Measurements from ENCODE around the gene AGBL1. TPM values are rescaled to one million over a fixed set of nuclear protein-coding genes. Genes with fewer than 3 reads are reported as not detected.

Gene AGBL1
- polyA plus RNA-seq, 1 experiment: not detected

GRCh38 chr15:86959254-86959653, 879.6 kb downstream of the AGBL1 start:
- ChIA-PET CTCF (no interaction called here), POLR2A (no interaction called here)
- no peak overlapping the region for H3K27ac ChIP-seq (ENCODE audit: low read depth, low read length)
- TF ChIP-seq, protein P1, sequence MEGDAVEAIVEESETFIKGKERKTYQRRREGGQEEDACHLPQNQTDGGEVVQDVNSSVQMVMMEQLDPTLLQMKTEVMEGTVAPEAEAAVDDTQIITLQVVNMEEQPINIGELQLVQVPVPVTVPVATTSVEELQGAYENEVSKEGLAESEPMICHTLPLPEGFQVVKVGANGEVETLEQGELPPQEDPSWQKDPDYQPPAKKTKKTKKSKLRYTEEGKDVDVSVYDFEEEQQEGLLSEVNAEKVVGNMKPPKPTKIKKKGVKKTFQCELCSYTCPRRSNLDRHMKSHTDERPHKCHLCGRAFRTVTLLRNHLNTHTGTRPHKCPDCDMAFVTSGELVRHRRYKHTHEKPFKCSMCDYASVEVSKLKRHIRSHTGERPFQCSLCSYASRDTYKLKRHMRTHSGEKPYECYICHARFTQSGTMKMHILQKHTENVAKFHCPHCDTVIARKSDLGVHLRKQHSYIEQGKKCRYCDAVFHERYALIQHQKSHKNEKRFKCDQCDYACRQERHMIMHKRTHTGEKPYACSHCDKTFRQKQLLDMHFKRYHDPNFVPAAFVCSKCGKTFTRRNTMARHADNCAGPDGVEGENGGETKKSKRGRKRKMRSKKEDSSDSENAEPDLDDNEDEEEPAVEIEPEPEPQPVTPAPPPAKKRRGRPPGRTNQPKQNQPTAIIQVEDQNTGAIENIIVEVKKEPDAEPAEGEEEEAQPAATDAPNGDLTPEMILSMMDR (IDR thresholded peaks at IDR 0.05; ENCODE audit: low read depth, low read length): no peak
- H3K9me3 ChIP-seq (ENCODE audit: control insufficient read depth, insufficient read depth, low read length): no peaks in the 10 kb centered on the region
- no peak overlapping the region for H3K4me3 ChIP-seq (ENCODE audit: low read depth, low read length)
- no peak for DNase-seq (ENCODE audit: low read depth, low spot score)
- no peaks in the 10 kb centered on the region for H3K27me3 ChIP-seq (ENCODE audit: control insufficient read depth, insufficient read depth, low read length)

- ChIA-PET CTCF (no interaction called here), POLR2A (no interaction called here)
- H3K9me3 ChIP-seq (ENCODE audit: control insufficient read depth, insufficient read depth, low read length): no peaks in the 10 kb centered on the region
- H3K4me3 ChIP-seq (ENCODE audit: low read depth, low read length): no peak overlapping the region
- no peak for DNase-seq (ENCODE audit: low read depth, low spot score)
- no peaks in the 10 kb centered on the region for H3K27me3 ChIP-seq (ENCODE audit: control insufficient read depth, insufficient read depth, low read length)
- no peak overlapping the region for H3K27ac ChIP-seq (ENCODE audit: low read depth, low read length)
- TF ChIP-seq, protein P1 (IDR thresholded peaks at IDR 0.05; ENCODE audit: low read depth, low read length): no peak
Measured at GRCh38 chr15:86961669-86962068, 882.0 kb downstream of the AGBL1 start.

DNA sequence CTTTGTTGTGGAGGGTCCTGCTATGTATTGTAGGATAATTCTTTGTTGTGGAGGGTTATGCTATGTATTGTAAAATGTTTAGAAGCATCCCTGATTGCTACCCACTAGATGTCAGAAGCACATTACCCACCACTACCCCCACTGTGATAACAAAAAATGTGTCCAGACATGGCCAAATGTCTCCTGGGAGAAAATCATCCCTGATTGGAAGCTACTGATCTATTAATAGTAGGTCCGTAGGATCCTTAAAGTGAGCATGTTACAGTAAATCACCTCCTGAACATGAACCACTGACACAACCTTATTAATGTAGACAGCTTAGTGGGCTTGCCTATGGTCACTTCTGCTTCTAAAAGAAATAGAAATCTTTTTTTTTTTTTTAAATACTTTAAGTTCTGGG, 884.6 kb downstream of the AGBL1 start:
- DNase-seq (ENCODE audit: low read depth, low spot score): no peak
- TF ChIP-seq, protein P1 (IDR thresholded peaks at IDR 0.05; ENCODE audit: low read depth, low read length): no peak
- Histone ChIP-seq H3K27ac (ENCODE audit: low read depth, low read length) (no peak overlapping the region), H3K9me3 (ENCODE audit: control insufficient read depth, insufficient read depth, low read length) (no peaks in the 10 kb centered on the region), H3K4me3 (ENCODE audit: low read depth, low read length) (no peak overlapping the region), H3K27me3 (ENCODE audit: control insufficient read depth, insufficient read depth, low read length) (no peaks in the 10 kb centered on the region)
- POLR2A ChIA-PET: no interaction called here
- CTCF ChIA-PET: no interaction called here

DNA sequence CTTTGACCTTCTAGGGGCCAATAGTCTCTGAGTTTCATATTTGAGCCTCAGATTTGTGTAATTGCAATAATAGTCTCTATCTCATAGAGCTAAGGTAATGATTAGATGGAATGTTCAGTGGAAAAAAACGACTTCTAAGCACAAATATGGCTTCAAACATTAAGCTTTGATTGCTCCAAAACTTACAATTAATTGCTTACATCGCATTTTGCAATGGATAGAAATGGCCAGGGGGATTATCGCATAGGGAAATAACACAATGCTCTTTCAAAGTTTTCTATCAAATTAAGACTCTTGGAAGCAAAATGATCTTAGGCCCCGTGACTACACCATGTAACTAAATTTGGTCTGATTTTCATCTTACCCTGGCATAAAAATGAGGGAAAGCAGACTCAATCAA, 888.6 kb downstream of the AGBL1 start:
- CTCF ChIA-PET: no interaction called here

GRCh38 chr15:86969364-86969763, 889.7 kb downstream of the AGBL1 start:
- H3K4me3 ChIP-seq (ENCODE audit: low read depth, low read length): no peak overlapping the region
- TF ChIP-seq, protein P1 (IDR thresholded peaks at IDR 0.05; ENCODE audit: low read depth, low read length): no peak
- no peak for DNase-seq (ENCODE audit: low read depth, low spot score)
- H3K27ac ChIP-seq (ENCODE audit: low read depth, low read length): no peak overlapping the region
- CTCF ChIA-PET: no interaction called here
- H3K9me3 ChIP-seq (ENCODE audit: control insufficient read depth, insufficient read depth, low read length): no peaks in the 10 kb centered on the region
- POLR2A ChIA-PET: no interaction called here
- no peaks in the 10 kb centered on the region for H3K27me3 ChIP-seq (ENCODE audit: control insufficient read depth, insufficient read depth, low read length)

More for the DNA sequence above, 888.6 kb downstream of the AGBL1 start:
- Histone ChIP-seq H3K27me3 (ENCODE audit: control insufficient read depth, insufficient read depth, low read length) (no peaks in the 10 kb centered on the region), H3K4me3 (ENCODE audit: low read depth, low read length) (no peak overlapping the region), H3K9me3 (ENCODE audit: control insufficient read depth, insufficient read depth, low read length) (no peaks in the 10 kb centered on the region), H3K27ac (ENCODE audit: low read depth, low read length) (no peak overlapping the region)
- POLR2A ChIA-PET: no interaction called here
- TF ChIP-seq, protein P1 (IDR thresholded peaks at IDR 0.05; ENCODE audit: low read depth, low read length): no peak
- DNase-seq (ENCODE audit: low read depth, low spot score): no peak
